Smooth muscle cell (in vitro differentiated cells): ENCODE measurements around the gene SLC13A1. TPM values are rescaled to one million over a fixed set of nuclear protein-coding genes. Genes with fewer than 3 reads are reported as not detected.

ENCODE experiments used
- DNase-seq: peaks from one replicate; lab custom pipeline; 2025; ENCODE audit not compliant: unreplicated experiment; lab: John Stamatoyannopoulos, UW
- H2AFZ ChIP-seq: fragments of 200-600 bp; sonication (generic); 2 replicates; pipeline ENCODE4 v1.6.0; 2016; ENCODE audit warnings: antibody characterized with exemption, low read depth, mild to moderate bottlenecking
- H3F3A ChIP-seq: fragments of 200-600 bp; sonication (generic); 2 replicates; pipeline ENCODE4 v1.6.0; 2017; ENCODE audit warnings: antibody characterized with exemption, low read depth
- H3K27ac ChIP-seq: fragments of 200-600 bp; sonication (generic); 2 replicates; pipeline ENCODE4 v1.5.1; 2016; ENCODE audit warnings: low read depth, mild to moderate bottlenecking
- H3K27me3 ChIP-seq: fragments of 200-600 bp; sonication (generic); 2 replicates; pipeline ENCODE4 v1.6.1; 2016; ENCODE audit warnings: low read depth, mild to moderate bottlenecking
- H3K36me3 ChIP-seq: fragments of 200-600 bp; sonication (generic); 2 replicates; pipeline ENCODE4 v1.5.1; 2016; ENCODE audit warnings: low read depth
- H3K4me1 ChIP-seq: fragments of 200-600 bp; sonication (generic); 2 replicates; pipeline ENCODE4 v1.5.1; 2016; ENCODE audit warnings: low read depth
- H3K4me2 ChIP-seq: fragments of 200-600 bp; sonication (generic); 2 replicates; pipeline ENCODE4 v1.6.0; 2016; ENCODE audit warnings: mild to moderate bottlenecking
- H3K4me3 ChIP-seq: fragments of 200-600 bp; sonication (generic); 2 replicates; pipeline ENCODE4 v1.5.1; 2016; ENCODE audit warnings: mild to moderate bottlenecking
- H3K79me2 ChIP-seq: fragments of 200-600 bp; sonication (generic); 2 replicates; pipeline ENCODE4 v1.6.0; 2016; ENCODE audit warnings: low read depth, mild to moderate bottlenecking
- H3K9ac ChIP-seq: fragments of 200-600 bp; sonication (generic); 2 replicates; pipeline ENCODE4 v1.6.0; 2016; ENCODE audit warnings: low read depth
- H3K9me3 ChIP-seq: fragments of 200-600 bp; sonication (generic); replicated peaks from 2 replicates; pipeline ENCODE4 v1.5.1; 2016; ENCODE audit warnings: low read depth
- H4K20me1 ChIP-seq: fragments of 200-600 bp; sonication (generic); 2 replicates; pipeline ENCODE4 v1.6.0; 2016; ENCODE audit warnings: low read depth
- WGBS: methylation state at CpG from one replicate; pipeline ENCODE4 v1.1.7; 2016; ENCODE audit warnings: low lambda C conversion rate; 5-methylcytosine and 5-hydroxymethylcytosine counted together
- polyA plus RNA-seq: library from polyadenylated mRNA; unstranded; fragments of >200 nt; fragmentation: Nextera tagmentation; extraction: Ambion mirVana; gene quantifications from 2 replicates; pipeline ENCODE4 v1.2.1, GENCODE V29; 2016
- total RNA-seq: library from RNA; depleted of rRNA; stranded (reverse); fragments of >200 nt; gene quantifications from 2 replicates; pipeline ENCODE4 v1.2.3, GENCODE V29; 2014
- TF ChIP-seq, protein P1 (sequence below): fragments of 200-600 bp; sonication (generic); IDR thresholded peaks from 2 replicates; pipeline ENCODE4 v1.5.1; 2017; ENCODE audit warnings: borderline replicate concordance, mild to moderate bottlenecking, antibody characterized with exemption; ENCODE audit not compliant: insufficient read depth, poor library complexity, severe bottlenecking

The SLC13A1 gene
- total and polyA plus RNA-seq, 2 experiments from 2014 or later = not detected

DNA sequence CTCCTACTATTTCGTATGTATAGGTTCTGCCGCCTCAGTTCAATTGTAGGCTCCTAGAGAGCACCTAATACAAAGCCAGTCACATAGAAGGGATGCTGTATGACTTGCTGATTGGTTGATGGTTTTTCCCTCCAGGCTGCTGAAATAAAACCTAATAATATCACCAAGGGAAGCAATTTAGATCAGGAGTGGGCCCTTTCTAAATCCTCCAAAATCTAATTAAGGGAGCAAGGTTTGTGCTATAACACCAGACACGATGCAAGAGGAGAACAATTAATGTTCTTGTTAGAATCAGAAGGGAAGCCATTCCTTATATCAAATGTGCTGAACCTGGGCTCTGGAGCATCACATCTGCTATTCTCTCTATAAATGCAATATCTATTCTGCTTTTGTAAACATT is 42.0 kb upstream of the SLC13A1 start:
- DNase-seq = no peak
- Histone ChIP-seq H4K20me1 (no peaks in the 10 kb centered on the region), H3K36me3 (no peaks in the 10 kb centered on the region), H3K9ac (no peak overlapping the region), H3K27me3 (no peaks in the 10 kb centered on the region), H2AFZ (no peak overlapping the region), H3K9me3 (no peaks in the 10 kb centered on the region), H3K4me3 (no peak overlapping the region), H3K79me2 (no peaks in the 10 kb centered on the region), H3K27ac (no peak overlapping the region), H3K4me1 (no peaks in the 10 kb centered on the region), H3F3A (no peaks in the 10 kb centered on the region), H3K4me2 (no peak overlapping the region)
- WGBS = 89% methylated on average over 3 of the region's 3 CpGs
- TF ChIP-seq, protein P1, sequence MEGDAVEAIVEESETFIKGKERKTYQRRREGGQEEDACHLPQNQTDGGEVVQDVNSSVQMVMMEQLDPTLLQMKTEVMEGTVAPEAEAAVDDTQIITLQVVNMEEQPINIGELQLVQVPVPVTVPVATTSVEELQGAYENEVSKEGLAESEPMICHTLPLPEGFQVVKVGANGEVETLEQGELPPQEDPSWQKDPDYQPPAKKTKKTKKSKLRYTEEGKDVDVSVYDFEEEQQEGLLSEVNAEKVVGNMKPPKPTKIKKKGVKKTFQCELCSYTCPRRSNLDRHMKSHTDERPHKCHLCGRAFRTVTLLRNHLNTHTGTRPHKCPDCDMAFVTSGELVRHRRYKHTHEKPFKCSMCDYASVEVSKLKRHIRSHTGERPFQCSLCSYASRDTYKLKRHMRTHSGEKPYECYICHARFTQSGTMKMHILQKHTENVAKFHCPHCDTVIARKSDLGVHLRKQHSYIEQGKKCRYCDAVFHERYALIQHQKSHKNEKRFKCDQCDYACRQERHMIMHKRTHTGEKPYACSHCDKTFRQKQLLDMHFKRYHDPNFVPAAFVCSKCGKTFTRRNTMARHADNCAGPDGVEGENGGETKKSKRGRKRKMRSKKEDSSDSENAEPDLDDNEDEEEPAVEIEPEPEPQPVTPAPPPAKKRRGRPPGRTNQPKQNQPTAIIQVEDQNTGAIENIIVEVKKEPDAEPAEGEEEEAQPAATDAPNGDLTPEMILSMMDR = no peak

DNA sequence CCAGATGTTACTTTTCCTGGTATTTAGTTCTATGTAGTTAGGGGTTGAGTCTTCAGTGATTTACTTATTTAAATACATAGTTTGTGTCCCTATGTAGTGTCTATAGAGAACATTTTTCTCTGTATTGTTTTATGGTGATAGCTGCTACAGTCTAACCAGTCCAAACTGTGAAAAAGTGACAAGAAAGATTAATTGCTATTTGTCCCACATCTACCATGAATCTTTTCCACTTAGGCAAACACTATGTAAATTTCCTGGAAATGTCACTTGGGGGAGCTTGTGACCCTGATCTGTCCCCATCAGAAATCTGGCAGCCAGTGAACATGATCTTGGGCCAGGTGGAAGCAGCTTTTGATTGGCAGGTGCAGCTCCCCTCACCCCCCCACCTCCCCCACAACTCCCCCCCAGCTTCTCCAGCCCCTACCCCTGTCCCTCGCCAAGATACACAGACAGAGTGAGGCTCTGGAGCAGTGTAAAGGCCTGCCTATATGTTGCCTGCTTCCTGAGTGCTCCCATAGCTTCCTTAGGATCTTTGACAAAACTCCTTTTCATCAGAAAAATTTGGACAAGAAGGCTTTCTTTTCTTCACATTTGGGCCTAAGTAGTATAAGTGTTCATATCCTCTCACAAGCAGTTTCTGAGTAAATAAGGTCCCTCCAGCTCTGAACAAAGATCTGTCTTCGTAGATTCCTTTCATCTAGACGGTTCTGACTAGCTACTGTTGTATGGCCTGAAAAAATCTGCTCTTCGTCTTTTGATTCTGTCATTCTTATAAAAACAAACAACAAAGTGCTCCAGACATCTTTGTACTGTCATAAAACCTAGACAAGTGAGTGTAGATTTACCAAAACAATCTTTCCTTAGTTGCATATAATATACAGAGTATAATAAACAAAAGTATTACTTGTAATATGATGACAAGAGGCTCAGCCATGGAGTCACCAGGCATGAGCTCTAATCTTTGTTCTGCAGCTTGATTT is 31.5 kb upstream of the SLC13A1 start:
- H4K20me1 ChIP-seq = no peaks in the 10 kb centered on the region
- DNase-seq = no peak
- H3K36me3 ChIP-seq = no peaks in the 10 kb centered on the region
- H3K27ac ChIP-seq = peak overlapping the region; percentile 61
- H3K27me3 ChIP-seq = no peaks in the 10 kb centered on the region
- H3K4me2 ChIP-seq = no peak overlapping the region
- no peak overlapping the region for H3K9ac ChIP-seq
- H3K79me2 ChIP-seq = no peaks in the 10 kb centered on the region
- peak overlapping the region; percentile 41 for H2AFZ ChIP-seq
- no peaks in the 10 kb centered on the region for H3F3A ChIP-seq
- no peaks in the 10 kb centered on the region for H3K9me3 ChIP-seq
- WGBS = 27% methylated on average over 4 of the region's 4 CpGs
- TF ChIP-seq, protein P1 = no peak
- no peaks in the 10 kb centered on the region for H3K4me1 ChIP-seq
- no peak overlapping the region for H3K4me3 ChIP-seq

DNA sequence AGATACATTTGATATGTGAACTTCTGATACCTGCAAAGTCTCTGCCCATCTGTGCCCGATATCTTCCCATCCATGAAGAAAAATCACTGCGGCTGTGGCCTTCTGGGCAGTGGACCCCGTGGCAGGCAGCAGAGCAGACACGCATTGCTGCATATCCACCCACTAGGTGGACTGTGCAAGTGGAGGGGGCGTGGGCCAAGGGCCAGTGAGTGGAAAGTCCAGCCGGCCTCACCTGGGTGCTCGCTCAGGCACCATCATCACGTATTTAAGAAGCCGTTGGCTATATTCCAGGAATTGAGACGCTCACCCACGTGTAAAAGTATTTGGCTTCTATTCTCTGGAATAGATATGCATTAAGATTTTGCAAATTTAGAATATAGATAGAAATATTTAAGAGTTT is 30.8 kb upstream of the SLC13A1 start:
- Histone ChIP-seq H3F3A (no peaks in the 10 kb centered on the region), H3K9ac (no peak overlapping the region), H4K20me1 (no peaks in the 10 kb centered on the region), H3K9me3 (no peaks in the 10 kb centered on the region), H3K27ac (no peak overlapping the region), H3K4me2 (no peak overlapping the region), H3K79me2 (no peaks in the 10 kb centered on the region), H2AFZ (no peak overlapping the region), H3K27me3 (no peaks in the 10 kb centered on the region), H3K4me1 (no peaks in the 10 kb centered on the region), H3K36me3 (no peaks in the 10 kb centered on the region), H3K4me3 (no peak overlapping the region)
- 97% methylated on average over 11 of the region's 11 CpGs for WGBS
- TF ChIP-seq, protein P1 = no peak
- DNase-seq = no peak
